Activated CD4-positive, CD25-positive, alpha-beta regulatory T cell (primary cell): ENCODE data around the gene FBXO28.
"Not testable (repeated sequence)": the region's sequence is repeated elsewhere in the genome, so short reads cannot be mapped to it uniquely, and the experiment has no call there.

Experiments
- DNase-seq, 4 experiments: peaks; one replicate each; lab custom pipeline; 2025; lab: John Stamatoyannopoulos, UW

FBXO28 gene, protein sequence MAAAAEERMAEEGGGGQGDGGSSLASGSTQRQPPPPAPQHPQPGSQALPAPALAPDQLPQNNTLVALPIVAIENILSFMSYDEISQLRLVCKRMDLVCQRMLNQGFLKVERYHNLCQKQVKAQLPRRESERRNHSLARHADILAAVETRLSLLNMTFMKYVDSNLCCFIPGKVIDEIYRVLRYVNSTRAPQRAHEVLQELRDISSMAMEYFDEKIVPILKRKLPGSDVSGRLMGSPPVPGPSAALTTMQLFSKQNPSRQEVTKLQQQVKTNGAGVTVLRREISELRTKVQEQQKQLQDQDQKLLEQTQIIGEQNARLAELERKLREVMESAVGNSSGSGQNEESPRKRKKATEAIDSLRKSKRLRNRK

GRCh38 chr1:224113918-224114786 lies at the start of gene FBXO28:
Gene FBXO28 (plus strand): TSS chr1:224114111. CDS start chr1:224114130, 19 bp downstream.
- peak; percentile 79 to 90 (median 88) for DNase-seq

- DNase-seq: no peak
Observed at GRCh38 chr1:224064150-224064549, 49.8 kb upstream of the FBXO28 start.

DNA sequence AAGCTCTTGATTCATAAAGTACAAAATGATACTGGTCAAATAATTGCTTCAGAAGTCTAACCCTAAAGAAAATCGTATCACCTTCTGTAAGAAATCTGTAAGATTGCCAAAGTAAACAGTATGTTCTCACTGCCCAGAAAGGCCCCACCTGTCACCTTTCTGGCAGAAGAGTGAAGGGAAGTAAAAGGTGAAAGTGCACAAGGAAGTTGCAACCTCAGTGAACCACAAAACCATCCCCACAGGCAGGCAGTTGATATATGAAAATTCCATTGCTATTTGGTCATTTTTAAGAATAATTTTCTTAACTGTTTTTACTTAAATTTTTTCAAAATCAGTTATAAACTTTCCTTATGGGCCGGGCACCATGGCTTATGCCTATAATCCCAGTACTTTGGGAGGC lies 48.5 kb upstream of the FBXO28 start:
- DNase-seq: no peak

DNA sequence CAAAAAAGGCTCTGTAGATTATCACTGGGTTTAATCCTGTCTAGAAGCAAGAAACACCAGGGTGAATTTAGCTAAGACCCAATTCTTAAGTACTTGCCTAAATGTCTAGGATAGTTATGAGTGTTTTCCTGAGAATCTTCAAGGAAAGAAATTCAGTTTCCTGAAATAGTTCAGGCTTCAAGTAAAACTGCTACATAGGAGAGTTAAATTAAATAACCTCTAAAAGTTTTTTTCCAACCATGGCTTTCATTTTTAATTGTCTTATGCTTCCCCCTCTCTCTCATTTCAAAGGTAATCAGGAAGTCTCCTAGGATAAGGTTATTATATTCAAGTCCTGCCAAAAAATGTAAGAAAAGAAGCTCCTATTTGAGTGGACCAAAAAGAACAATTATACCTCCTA lies 46.7 kb upstream of the FBXO28 start:
- DNase-seq: no peak

DNA sequence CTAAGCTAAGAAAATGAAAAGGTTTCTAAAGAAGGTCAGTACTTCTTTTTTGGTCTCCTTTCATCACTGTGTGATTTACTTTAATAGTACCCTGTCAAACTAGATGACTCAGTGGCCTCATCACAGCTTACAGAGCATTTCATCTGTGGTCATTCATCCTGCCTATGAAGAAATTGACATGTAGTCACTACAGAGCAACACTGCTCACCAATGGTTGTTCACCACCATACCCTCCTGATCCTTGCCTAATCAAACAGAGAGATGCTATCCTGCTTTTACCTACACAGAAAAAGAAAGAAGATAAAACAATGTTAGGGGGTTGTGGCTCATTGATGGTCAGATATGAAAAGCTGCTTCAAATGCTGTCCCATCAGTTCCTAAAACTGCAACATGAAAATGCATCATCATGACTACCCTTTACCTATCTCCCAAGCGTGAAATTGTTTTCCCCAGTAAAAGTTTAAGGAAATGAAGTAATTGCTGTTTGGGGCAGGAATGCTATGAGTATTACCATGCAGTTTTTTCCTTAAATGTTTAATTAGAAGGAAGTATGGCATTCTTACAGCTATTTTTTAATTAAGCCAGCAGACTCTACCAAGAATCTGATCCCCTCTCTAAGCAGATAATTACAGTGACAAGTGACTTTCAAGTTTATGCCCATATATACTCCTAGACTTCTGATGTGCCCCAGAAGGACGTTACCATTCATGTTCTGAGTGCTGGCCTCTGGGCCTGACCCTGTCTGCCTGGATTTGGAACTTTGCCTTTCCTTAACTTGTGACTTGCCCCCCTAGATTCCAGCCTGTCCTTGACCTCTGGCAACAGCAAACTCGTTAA lies 46.1 kb upstream of the FBXO28 start:
- DNase-seq: no peak

- no peak for DNase-seq
Observed at GRCh38 chr1:224068458-224069072, 45.3 kb upstream of the FBXO28 start.

GRCh38 chr1:224069138-224069537 lies 44.8 kb upstream of the FBXO28 start:
- DNase-seq: no peak

DNA sequence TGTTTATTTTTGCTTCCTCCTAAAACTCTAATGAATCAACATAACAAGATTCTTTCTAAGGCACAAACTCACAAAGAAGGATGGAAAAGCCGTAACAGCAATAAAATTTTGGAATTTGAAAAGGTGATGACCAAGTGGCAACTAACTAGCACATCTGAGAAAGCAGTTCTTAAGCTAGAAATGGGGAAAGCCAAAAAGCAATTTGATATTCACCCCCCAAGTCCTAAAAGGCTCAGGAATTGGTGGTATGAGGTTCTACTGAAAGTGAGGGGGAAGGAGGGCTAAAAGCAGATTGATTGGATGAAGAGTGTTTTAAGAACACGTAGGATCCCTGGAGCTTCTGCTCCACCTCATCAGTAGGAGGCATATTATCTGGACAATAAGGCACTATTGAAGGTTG lies 43.4 kb upstream of the FBXO28 start:
- no peak for DNase-seq

- no peak for DNase-seq
Observed at GRCh38 chr1:224076407-224076806, 37.5 kb upstream of the FBXO28 start.

DNA sequence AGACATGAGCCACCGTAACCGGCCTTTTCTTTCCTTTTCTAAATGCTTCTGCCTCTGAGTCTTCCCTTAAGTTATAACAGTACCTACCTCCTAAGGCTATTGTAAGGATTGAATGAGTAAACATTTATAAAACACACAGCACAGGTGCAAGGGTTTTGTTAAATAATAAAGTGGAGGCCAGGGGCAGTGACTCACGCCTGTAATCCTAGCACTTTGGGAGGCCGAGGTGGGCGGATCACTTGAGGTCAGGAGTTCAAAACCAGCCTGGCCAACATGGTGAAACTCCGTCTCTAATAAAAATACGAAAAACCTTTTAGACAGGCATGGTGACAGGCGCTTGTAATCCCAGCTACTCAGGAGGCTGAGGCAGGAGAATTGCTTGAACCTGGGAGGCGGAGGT lies 34.3 kb upstream of the FBXO28 start:
- DNase-seq: not testable (repeated sequence)

DNA sequence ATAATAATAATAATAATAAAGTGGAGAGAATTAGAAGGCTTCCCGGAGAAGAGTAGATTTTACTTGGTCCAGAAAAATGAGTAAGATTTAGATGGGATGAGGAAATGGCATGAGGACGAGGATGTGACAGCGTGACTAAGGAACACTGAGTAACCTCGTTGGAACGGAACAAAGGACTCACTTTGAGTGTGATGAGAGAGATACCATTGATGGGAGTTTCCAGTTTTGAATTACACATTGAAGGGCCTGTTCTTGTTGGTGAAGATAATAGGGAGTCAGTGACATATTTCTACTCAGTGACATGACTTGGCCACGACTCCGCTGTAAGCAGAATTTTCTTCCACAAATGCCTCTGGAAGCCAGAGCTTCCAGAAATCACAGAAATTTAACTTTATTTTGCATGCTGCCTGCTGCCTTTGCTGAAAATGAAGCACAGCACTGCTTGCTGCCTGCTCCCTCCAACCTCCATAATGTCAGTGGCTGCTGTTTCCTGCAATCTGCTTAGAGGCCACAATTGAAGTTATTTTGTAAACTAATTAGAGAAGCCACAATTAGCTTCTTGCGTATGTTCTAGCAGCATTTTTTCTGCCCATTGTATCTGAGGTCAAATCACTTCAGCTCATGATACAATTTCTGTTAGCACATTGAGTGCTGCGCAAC lies 33.7 kb upstream of the FBXO28 start:
- DNase-seq: no peak

DNA sequence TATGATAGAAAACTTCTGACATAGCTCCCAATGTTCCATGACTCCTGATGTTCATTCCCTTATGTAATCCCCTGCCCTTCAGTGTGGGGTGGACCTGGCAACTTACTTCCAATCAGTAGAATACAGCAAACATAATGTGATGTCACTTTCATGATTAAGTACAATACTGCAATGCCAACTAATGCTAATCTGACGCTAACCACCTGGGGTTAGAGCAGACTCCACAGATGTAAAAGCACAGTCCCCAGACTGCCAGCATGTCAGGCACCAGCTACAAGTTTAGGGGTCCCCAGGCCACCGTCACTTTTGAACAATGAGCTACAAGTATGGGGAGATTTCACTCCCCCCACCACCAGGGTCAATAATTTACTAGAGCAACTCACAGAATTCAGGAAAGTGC lies 32.3 kb upstream of the FBXO28 start:
- no peak for DNase-seq

DNA sequence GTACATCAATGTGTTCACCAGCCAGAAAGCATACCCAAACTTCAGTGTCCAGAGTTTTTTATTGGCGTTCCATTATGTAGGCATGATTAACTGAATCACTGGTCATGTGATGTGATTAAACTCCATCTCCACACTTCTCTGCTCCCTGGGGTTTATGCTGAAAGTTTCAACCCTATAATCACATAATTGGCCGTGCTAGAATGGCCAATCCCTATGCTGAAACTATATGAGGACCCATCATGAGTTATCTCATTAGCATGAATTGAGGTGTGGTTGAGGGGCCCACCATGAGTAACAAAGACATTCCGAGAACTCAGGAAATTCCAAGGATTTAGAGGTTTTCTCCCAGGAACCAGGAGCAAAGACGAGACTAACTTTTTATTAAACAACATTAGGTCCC lies 31.8 kb upstream of the FBXO28 start:
- DNase-seq: no peak

DNA sequence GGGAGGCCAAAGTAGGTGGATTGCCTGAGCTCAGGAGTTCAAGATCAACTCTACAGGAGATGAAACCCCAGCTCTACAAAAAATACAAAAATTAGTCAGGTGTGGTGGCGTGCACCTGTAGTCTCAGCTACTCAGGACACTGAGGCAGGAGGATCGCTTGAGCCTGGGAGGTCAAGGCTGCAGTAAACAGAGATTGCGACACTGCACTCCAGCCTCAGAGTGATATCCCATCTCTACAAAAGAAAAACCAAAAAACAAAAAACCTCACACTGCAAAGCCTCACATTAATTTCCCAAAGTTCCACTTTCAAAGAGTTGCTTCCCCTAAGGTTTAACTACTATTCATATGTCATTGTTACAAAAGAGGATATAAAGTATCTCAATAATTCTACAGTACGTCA lies 29.0 kb upstream of the FBXO28 start:
- no peak for DNase-seq

DNA sequence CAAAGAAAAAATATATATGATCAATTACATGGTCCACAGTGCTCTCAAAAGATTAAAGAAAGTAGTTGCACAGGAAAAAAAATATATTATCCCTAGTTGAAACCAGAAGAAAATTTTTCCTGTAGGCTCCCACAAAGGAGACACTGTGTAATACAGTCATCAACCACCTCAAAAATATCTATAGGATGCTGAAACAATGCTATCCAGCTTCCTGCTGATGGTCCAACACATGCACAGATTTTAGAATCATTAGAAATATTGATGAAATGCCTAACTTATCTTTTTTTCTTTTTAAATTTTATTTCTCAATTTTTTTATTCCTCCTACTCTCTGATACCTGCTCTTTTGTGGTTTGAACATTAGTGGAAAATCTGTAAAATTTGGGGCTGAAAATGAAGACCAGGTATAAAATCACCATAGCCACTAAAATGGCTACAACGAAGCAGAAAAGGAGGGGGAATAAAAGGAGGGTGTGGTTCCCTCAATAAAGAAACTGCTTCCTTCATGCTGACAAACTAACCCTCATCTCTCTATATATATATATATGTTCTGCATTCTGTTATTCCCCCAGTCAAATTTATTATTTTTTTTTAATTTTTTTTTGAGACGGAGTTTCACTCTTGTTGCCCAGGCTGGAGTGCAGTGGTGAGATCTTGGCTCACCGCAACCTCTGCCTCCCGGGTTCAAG lies 28.3 kb upstream of the FBXO28 start:
- no peak for DNase-seq

DNA sequence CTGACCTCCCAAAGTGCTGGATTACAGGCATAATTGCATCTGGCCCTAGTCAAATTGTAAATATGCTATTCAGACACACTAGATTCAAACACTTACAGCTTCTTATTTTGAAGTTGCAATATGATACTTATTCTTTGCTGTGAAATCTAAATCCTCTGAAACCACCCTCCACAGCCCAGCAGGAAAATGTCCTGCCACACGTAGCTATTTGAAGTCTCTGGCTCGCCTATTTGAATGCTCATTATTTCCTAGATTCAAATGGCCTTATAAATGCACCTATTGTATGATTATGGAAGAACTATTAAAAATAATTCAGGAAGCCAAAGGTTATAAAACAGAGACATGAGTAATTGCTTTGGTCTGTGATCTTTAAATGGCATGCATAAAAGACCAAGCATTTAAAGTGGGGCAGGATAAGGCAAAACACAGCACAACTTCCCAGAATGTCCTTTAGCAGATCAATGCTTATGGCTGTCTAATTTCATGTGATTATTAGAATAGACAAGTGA lies 26.6 kb upstream of the FBXO28 start:
- no peak for DNase-seq

GRCh38 chr1:224089583-224089982 lies 24.3 kb upstream of the FBXO28 start:
- DNase-seq: no peak

DNA sequence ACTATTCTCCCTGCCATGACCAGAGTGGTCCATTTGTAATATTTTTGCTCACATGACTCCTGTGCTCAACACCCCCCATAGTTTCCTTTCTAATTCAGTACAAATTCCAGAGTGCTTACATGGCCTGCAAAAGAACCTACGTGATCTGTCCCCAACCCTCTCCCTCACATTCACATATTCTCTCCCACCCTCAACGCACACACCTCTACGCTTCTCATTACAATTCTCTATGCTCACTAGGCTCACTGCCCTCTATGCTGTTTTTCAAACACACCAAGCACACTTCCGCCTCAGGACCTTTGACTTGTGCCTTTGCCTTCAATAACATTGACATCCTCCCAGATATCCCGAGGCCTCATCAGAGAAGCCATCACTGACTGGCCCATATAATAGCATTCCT lies 23.8 kb upstream of the FBXO28 start:
- no peak for DNase-seq

DNA sequence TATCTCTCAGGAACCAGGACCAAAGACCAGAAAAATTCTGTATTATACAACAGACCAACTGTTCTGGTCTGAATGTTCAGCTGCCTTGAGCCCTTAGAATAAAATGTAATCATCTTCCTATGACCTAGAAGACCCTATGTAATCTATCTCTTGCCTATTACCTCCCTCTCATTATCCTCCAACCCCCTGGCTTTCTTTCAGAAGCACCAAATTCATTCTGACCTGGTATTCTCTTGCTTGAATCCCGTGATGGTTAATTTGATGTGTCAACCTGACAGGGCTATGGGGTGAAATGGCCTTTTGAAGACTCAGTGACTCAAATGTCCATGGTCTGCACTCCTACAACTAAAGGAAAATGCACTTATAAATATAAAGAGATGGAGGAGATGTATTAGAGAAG lies 21.8 kb upstream of the FBXO28 start:
- no peak for DNase-seq

- DNase-seq: no peak
Observed at GRCh38 chr1:224092601-224093000, 21.3 kb upstream of the FBXO28 start.

- no peak for DNase-seq
Observed at GRCh38 chr1:224095339-224095738, 18.6 kb upstream of the FBXO28 start.
